Upper lobe of left lung (tissue), 4 donors: ENCODE data around the gene EHD4.

ENCODE experiments used
- POLR2A ChIP-seq, 4 donors: fragments of 450-650 bp; IDR thresholded peaks; one replicate each; pipeline ENCODE4 v1.5.1; 2016 to 2017; ENCODE audit warnings: antibody characterized with exemption in 4 of 4, mild to moderate bottlenecking in 2 of 4
- TF ChIP-seq, protein P1 (sequence below), 6 experiments: fragments of 450-650 bp in 4 of 6; fragments of 200-600 bp in 2 of 6; sonication (generic) in 2 of 6; IDR thresholded peaks; one replicate each; pipeline ENCODE4 v1.5.1; 2016 to 2019; ENCODE audit warnings: antibody characterized with exemption in 6 of 6

DNA sequence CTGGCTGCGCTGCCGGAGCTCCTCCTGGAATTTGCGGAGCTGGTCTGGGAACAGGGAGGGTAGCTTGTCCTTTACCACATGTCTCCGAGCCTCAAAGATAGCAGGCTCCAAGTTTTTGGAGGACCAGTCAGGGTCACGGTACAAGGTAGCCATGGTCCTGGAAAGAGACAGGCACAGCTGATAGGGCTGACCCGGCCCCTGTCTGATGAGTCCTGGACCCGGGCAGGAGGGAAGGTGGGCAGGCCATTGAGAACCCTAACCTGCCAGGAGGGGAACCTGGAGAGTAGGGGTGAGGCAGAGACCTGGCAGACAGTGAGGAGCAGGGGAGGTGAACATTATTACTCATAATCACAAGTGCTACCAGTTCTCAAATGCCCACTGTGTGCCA lies 20.4 kb upstream of the EHD4 start:
- TF ChIP-seq, protein P1, sequence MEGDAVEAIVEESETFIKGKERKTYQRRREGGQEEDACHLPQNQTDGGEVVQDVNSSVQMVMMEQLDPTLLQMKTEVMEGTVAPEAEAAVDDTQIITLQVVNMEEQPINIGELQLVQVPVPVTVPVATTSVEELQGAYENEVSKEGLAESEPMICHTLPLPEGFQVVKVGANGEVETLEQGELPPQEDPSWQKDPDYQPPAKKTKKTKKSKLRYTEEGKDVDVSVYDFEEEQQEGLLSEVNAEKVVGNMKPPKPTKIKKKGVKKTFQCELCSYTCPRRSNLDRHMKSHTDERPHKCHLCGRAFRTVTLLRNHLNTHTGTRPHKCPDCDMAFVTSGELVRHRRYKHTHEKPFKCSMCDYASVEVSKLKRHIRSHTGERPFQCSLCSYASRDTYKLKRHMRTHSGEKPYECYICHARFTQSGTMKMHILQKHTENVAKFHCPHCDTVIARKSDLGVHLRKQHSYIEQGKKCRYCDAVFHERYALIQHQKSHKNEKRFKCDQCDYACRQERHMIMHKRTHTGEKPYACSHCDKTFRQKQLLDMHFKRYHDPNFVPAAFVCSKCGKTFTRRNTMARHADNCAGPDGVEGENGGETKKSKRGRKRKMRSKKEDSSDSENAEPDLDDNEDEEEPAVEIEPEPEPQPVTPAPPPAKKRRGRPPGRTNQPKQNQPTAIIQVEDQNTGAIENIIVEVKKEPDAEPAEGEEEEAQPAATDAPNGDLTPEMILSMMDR (IDR thresholded peaks at IDR 0.05) = no peak
- TF ChIP-seq POLR2A (IDR thresholded peaks at IDR 0.05) = no peak
